ENCODE measurements around the gene GABARAPL2. TPM values are rescaled to one million over a fixed set of nuclear protein-coding genes. Genes with fewer than 3 reads are reported as not detected.
A peak's percentile ranks its signal among the peaks of the same experiment; 100 is the strongest.

Gene GABARAPL2
- total RNA-seq (100 to 1,000 TPM; 107 to 180 (median 148) TPM), polyA plus RNA-seq (100 to 1,000 TPM; 116 to 215 (median 188) TPM)
- long read RNA-seq, donor 1, transcript GABARAPL2-201 (4 exons, 1,002 nt) = major isoform, 110 of 114 reads
- long read RNA-seq, donor 1, partial matches to known transcripts = 0 of 114 reads
- long read RNA-seq, donor 1, other reads (novel, unspliced or antisense) = 0 of 114 reads
- long read RNA-seq, donor 2, transcript GABARAPL2-201 (4 exons, 1,002 nt) = major isoform, 128 of 130 reads
- long read RNA-seq, donor 2, partial matches to known transcripts = 2 of 130 reads
- long read RNA-seq, donor 2, other reads (novel, unspliced or antisense) = 0 of 130 reads

GRCh38 chr16:75566040-75566757 lies at the start of gene GABARAPL2:
TSS of gene GABARAPL2 (plus strand) at chr16:75566379. CDS start at chr16:75566487, 108 bp downstream.
- Histone ChIP-seq H3K27me3 (ENCODE audit: insufficient read depth in 3 of 3, low read length in 2 of 3) (no peaks in the 10 kb centered on the region), H3K27ac (peak within 1 kb of the TSS; percentile 90), H3K36me3 (ENCODE audit: insufficient read depth in 1 of 2, low read depth in 1 of 2) (peaks cover 8 to 41% of the 10 kb centered on the region in 2 donors), H3K4me1 (peaks cover 46% of the 10 kb centered on the region), H3K4me3 (peak within 1 kb of the TSS; percentile 99), H3K9me3 (no peaks in the 10 kb centered on the region)
- DNase-seq (peak; percentile 83 to 92), ATAC-seq (peak; percentile 88 to 95 (median 92))
- intact Hi-C loops (cut with DNase I) = loop anchor here (2.0 to 5.0 kb wide), 3 partner anchors 49 to 81 kb away; partner anchors contain the start of genes ADAT1 (in 1 of the 2), KARS1 (in 1 of the 2) and TERF2IP (in 1 of the 2)
- TF ChIP-seq CTCF (IDR thresholded peaks at IDR 0.05) = no peak
- 0% methylated on average over 47 to 69 of the region's 69 CpGs for WGBS, 3 donors

GRCh38 chr16:75519175-75519574 lies 47.0 kb upstream of the GABARAPL2 start:
- 90 to 93% (median 92%) methylated on average over 6 of the region's 6 CpGs for WGBS, 3 donors

GRCh38 chr16:75526032-75526790 lies 40.0 kb upstream of the GABARAPL2 start:
- 87 to 95% (median 87%) methylated on average over 5 of the region's 5 CpGs for WGBS, 3 donors
- H3K4me1 ChIP-seq = no peaks in the 10 kb centered on the region
- no peak overlapping the region for H3K27ac ChIP-seq
- intact Hi-C loops (cut with DNase I) = no loop called here
- no peaks in the 10 kb centered on the region for H3K27me3 ChIP-seq (ENCODE audit: insufficient read depth in 3 of 3, low read length in 2 of 3)
- no peaks in the 10 kb centered on the region for H3K9me3 ChIP-seq
- TF ChIP-seq CTCF (IDR thresholded peaks at IDR 0.05) = no peak
- DNase-seq (no peak), ATAC-seq (no peak)
- H3K4me3 ChIP-seq = no peak overlapping the region
- H3K36me3 ChIP-seq (ENCODE audit: insufficient read depth in 1 of 2, low read depth in 1 of 2) = no peaks in the 10 kb centered on the region

More at GRCh38 chr16:75519175-75519574, 47.0 kb upstream of the GABARAPL2 start:
- Histone ChIP-seq H3K4me1 (no peaks in the 10 kb centered on the region), H3K36me3 (ENCODE audit: insufficient read depth in 1 of 2, low read depth in 1 of 2) (no peaks in the 10 kb centered on the region), H3K9me3 (no peaks in the 10 kb centered on the region), H3K4me3 (no peak overlapping the region), H3K27ac (no peak overlapping the region), H3K27me3 (ENCODE audit: insufficient read depth in 3 of 3, low read length in 2 of 3) (no peaks in the 10 kb centered on the region)
- ATAC-seq (no peak), DNase-seq (no peak)
- intact Hi-C loops (cut with DNase I) = loop anchor here (2.0 to 5.0 kb wide), 2 partner anchors 48 kb away; partner anchors contain the start of gene GABARAPL2 (in 1 of the 2)
- TF ChIP-seq CTCF (IDR thresholded peaks at IDR 0.05) = no peak

GRCh38 chr16:75527825-75528299 lies 38.3 kb upstream of the GABARAPL2 start:
- DNase-seq (no peak), ATAC-seq (no peak)
- Histone ChIP-seq H3K36me3 (ENCODE audit: insufficient read depth in 1 of 2, low read depth in 1 of 2) (no peaks in the 10 kb centered on the region), H3K9me3 (no peaks in the 10 kb centered on the region), H3K4me1 (no peaks in the 10 kb centered on the region), H3K4me3 (no peak overlapping the region), H3K27ac (no peak overlapping the region), H3K27me3 (ENCODE audit: insufficient read depth in 3 of 3, low read length in 2 of 3) (no peaks in the 10 kb centered on the region)
- 80 to 87% (median 84%) methylated on average over 5 of the region's 5 CpGs for WGBS, 3 donors
- intact Hi-C loops (cut with DNase I) = no loop called here
- no peak for TF ChIP-seq CTCF (IDR thresholded peaks at IDR 0.05)

All from psoas muscle (tissue), 8 donors.